HCT116 (cell line): ENCODE data around the gene POPDC2. TPM values are rescaled to one million over a fixed set of nuclear protein-coding genes. Genes with fewer than 3 reads are reported as not detected.

ENCODE experiments used
- ATAC-seq: fragments of 200-7000 bp; cut with Tn5 transposase; 2 replicates; pipeline ENCODE4 v1.9.1; 2020; ENCODE audit warnings: mild to moderate bottlenecking, moderate library complexity
- BruUV-seq: library from RNA; stranded (reverse); fragments of 400-500 nt; replicated peaks from 2 replicates; lab custom pipeline; 2021; lab: Mats Ljungman, UMichigan
- CTCF ChIA-PET: fragments of 300-600 bp; sonication (Branson Sonifier 250); formaldehyde crosslinking; loops from one replicate; lab custom pipeline; 2021; ENCODE audit warnings: antibody characterized with exemption; lab: Charles Lee
- POLR2A ChIA-PET: fragments of 300-600, 350-600 bp; sonication (Branson Sonifier 250); formaldehyde crosslinking; loops from one replicate; lab custom pipeline; 2021; ENCODE audit warnings: antibody characterized with exemption; lab: Charles Lee
- RAD21 ChIA-PET, 2 experiments: fragments of 300-600 bp; sonication (Branson Sonifier 250); formaldehyde crosslinking; loops; one replicate each; lab custom pipeline; 2023; ENCODE audit warnings: low total read pairs in 2 of 2; ENCODE audit not compliant: uncharacterized antibody in 2 of 2, unreplicated experiment in 2 of 2, low non-redundant PET in 1 of 2; lab: Charles Lee
- DNase-seq: peaks from one replicate; pipeline ENCODE4 v3.0.0-alpha.2; 2010; ENCODE audit warnings: low read depth, low spot score
- H2AFZ ChIP-seq: fragments of 200-600 bp; shearing (Covaris generic), sonication (generic); 2 replicates; pipeline ENCODE4 v1.6.1; 2017; ENCODE audit warnings: low read depth, mixed run types, mixed read lengths, antibody characterized with exemption, low read length; ENCODE audit not compliant: poor library complexity, severe bottlenecking
- H3K27ac ChIP-seq: 2 replicates; pipeline ENCODE4 v1.5.1; 2012; ENCODE audit warnings: low read depth, low read length
- H3K27me3 ChIP-seq: fragments of 200-600 bp; sonication (generic); 2 replicates; pipeline ENCODE4 v1.6.1; 2016; ENCODE audit warnings: mixed run types, low read length, mixed read lengths; ENCODE audit not compliant: insufficient read depth
- H3K36me3 ChIP-seq, 2 experiments: fragments of 200-500 bp in 1 of 2; fragments of 200-600 bp in 1 of 2; sonication (Bioruptor generic) in 1 of 2; sonication (generic) in 1 of 2; 2 replicates each; pipeline versions ENCODE4 v1.5.1 to v1.6.1; 2014 to 2016; ENCODE audit warnings: low read length in 2 of 2, inconsistent platforms in 1 of 2, mixed read lengths in 1 of 2, mixed run types in 1 of 2; ENCODE audit not compliant: insufficient read depth in 2 of 2, control insufficient read depth in 1 of 2
- H3K4me1 ChIP-seq, 2 experiments: fragments of 200-600 bp in 1 of 2; sonication (generic) in 1 of 2; 2 replicates each; pipeline versions ENCODE4 v1.5.1 to v1.6.1; 2012 to 2017; ENCODE audit warnings: low read length in 2 of 2, inconsistent platforms in 1 of 2, mild to moderate bottlenecking in 1 of 2, mixed read lengths in 1 of 2, mixed run types in 1 of 2, moderate library complexity in 1 of 2; ENCODE audit not compliant: insufficient read depth in 2 of 2, control insufficient read depth in 1 of 2
- H3K4me2 ChIP-seq: fragments of 200-600 bp; sonication (generic); 2 replicates; pipeline ENCODE4 v1.6.1; 2017; ENCODE audit warnings: mixed run types, low read length, mixed read lengths
- H3K4me3 ChIP-seq, 2 experiments: fragments of 200-600 bp in 1 of 2; sonication (generic) in 1 of 2; replicated peaks in 1 of 2; 2 replicates each; pipeline ENCODE4 v1.5.1; 2011 to 2016; ENCODE audit warnings: low read length in 2 of 2, control low read depth in 1 of 2, low read depth in 1 of 2, mild to moderate bottlenecking in 1 of 2, mixed read lengths in 1 of 2, mixed run types in 1 of 2
- H3K79me2 ChIP-seq: fragments of 200-600 bp; sonication (generic); 2 replicates; pipeline ENCODE4 v1.6.1; 2017; ENCODE audit warnings: mild to moderate bottlenecking, mixed run types, low read length, moderate library complexity, mixed read lengths; ENCODE audit not compliant: insufficient read depth
- H3K9ac ChIP-seq: fragments of 200-600 bp; sonication (generic); 2 replicates; pipeline ENCODE4 v1.6.1; 2016; ENCODE audit warnings: low read length, mixed read lengths
- H3K9me2 ChIP-seq: fragments of 200-600 bp; sonication (generic), shearing (Covaris generic); 2 replicates; pipeline ENCODE4 v1.6.1; 2017; ENCODE audit warnings: mixed run types, mild to moderate bottlenecking, moderate library complexity; ENCODE audit not compliant: insufficient read depth
- H3K9me3 ChIP-seq, 2 experiments: fragments of 200-500 bp in 1 of 2; fragments of 200-600 bp in 1 of 2; sonication (Bioruptor generic) in 1 of 2; sonication (generic) in 1 of 2; 2 replicates each; pipeline ENCODE4 v1.6.1; 2014 to 2017; ENCODE audit warnings: low read length in 2 of 2, mixed read lengths in 2 of 2, inconsistent platforms in 1 of 2, low read depth in 1 of 2, mild to moderate bottlenecking in 1 of 2, mixed run types in 1 of 2, moderate library complexity in 1 of 2; ENCODE audit not compliant: control insufficient read depth in 1 of 2, insufficient read depth in 1 of 2
- H4K20me1 ChIP-seq: fragments of 200-600 bp; sonication (generic), shearing (Covaris generic); 2 replicates; pipeline ENCODE4 v1.6.1; 2017; ENCODE audit warnings: mixed run types, mild to moderate bottlenecking, moderate library complexity; ENCODE audit not compliant: insufficient read depth
- CBX3 ChIP-seq: IDR thresholded peaks from 2 replicates; pipeline ENCODE4 v1.6.1; 2012; ENCODE audit warnings: low read depth
- EGR1 ChIP-seq: IDR thresholded peaks from 2 replicates; pipeline ENCODE4 v1.6.1; 2012; ENCODE audit warnings: low read depth
- ELF1 ChIP-seq: IDR thresholded peaks from 2 replicates; pipeline ENCODE4 v1.6.1; 2012; ENCODE audit warnings: low read depth, borderline replicate concordance
- EZH2phosphoT487 ChIP-seq: fragments of 200-600 bp; IDR thresholded peaks from 2 replicates; pipeline ENCODE4 v1.6.1; 2018; ENCODE audit warnings: antibody characterized with exemption, borderline replicate concordance
- MAX ChIP-seq: IDR thresholded peaks from 2 replicates; pipeline ENCODE4 v1.6.1; 2012
- POLR2A ChIP-seq: IDR thresholded peaks from 2 replicates; pipeline ENCODE4 v1.7.0; 2011; ENCODE audit warnings: borderline replicate concordance; ENCODE audit not compliant: insufficient read depth, insufficient read length; ENCODE audit errors: extremely low read depth
- RAD21 ChIP-seq: IDR thresholded peaks from 2 replicates; pipeline ENCODE4 v1.6.1; 2012; ENCODE audit warnings: low read depth, mild to moderate bottlenecking
- REST ChIP-seq: IDR thresholded peaks from 2 replicates; pipeline ENCODE4 v1.6.1; 2012; ENCODE audit warnings: low read depth
- SIN3A ChIP-seq: IDR thresholded peaks from 2 replicates; pipeline ENCODE4 v1.6.1; 2012; ENCODE audit warnings: low read depth
- SP1 ChIP-seq: IDR thresholded peaks from 2 replicates; pipeline ENCODE4 v1.6.1; 2012; ENCODE audit warnings: low read depth
- SRF ChIP-seq: IDR thresholded peaks from 2 replicates; pipeline ENCODE4 v1.6.1; 2012; ENCODE audit warnings: low read depth
- TCF7L2 ChIP-seq: IDR thresholded peaks from 2 replicates; pipeline ENCODE4 v1.7.0; 2011; ENCODE audit warnings: borderline replicate concordance, inconsistent platforms; ENCODE audit not compliant: insufficient read depth, insufficient read length; ENCODE audit errors: extremely low read depth
- ZFX ChIP-seq: fragments of 450-650 bp; IDR thresholded peaks from 2 replicates; pipeline ENCODE4 v1.6.1; 2017
- ZNF274 ChIP-seq: fragments of 200-500 bp; sonication (Bioruptor generic); IDR thresholded peaks from 2 replicates; pipeline ENCODE4 v1.6.1; 2014; ENCODE audit warnings: mild to moderate bottlenecking, low read depth, low read length, inconsistent platforms
- intact Hi-C: fragments of 100-400 bp; cut with micrococcal nuclease; formaldehyde crosslinking; loops from 2 replicates; pipeline ENCODE4 v1.10.0; 2022
- total RNA-seq: library from RNA; stranded (reverse); gene quantifications from one replicate; pipeline ENCODE4 v1.2.1, GENCODE V29; 2021; ENCODE audit not compliant: unreplicated experiment

POPDC2 gene
- total RNA-seq, 1 experiment from 2014 or later, result 1.6 TPM

- Histone ChIP-seq H3K36me3 (no peaks in the 10 kb centered on the region), H3K4me1 (peaks cover 0 to 21% of the 10 kb centered on the region in 2 experiments; a peak in 2 of 4 replicates), H2AFZ (no peak overlapping the region), H3K9ac (no peak overlapping the region), H3K9me2 (no peaks in the 10 kb centered on the region), H3K4me2 (no peak overlapping the region), H3K79me2 (no peaks in the 10 kb centered on the region), H3K27ac (no peak overlapping the region), H3K4me3 (no peak overlapping the region), H3K27me3 (no peaks in the 10 kb centered on the region), H3K9me3 (no peaks in the 10 kb centered on the region), H4K20me1 (no peaks in the 10 kb centered on the region)
- POLR2A ChIA-PET, result interaction anchor here (1.2 kb wide), 1 partner anchor 35 kb away, joined by 4 read pairs; no protein-coding TSS in a partner anchor
- no TSS peak for BruUV-seq
- RAD21 ChIA-PET, result no interaction called here
- ATAC-seq (no peak), DNase-seq (no peak)
- intact Hi-C loops, result no loop called here
- CTCF ChIA-PET, result no interaction called here
- TF ChIP-seq SIN3A (no peak), SP1 (no peak), REST (no peak), TCF7L2 (no peak), ZNF274 (no peak), RAD21 (no peak), ZFX (no peak), ELF1 (no peak), SRF (no peak), EZH2phosphoT487 (no peak), EGR1 (no peak), MAX (no peak), CBX3 (no peak), POLR2A (no peak)
- TF ChIP-seq, all 23 proteins: peak for 0
Observed at GRCh38 chr3:119635719-119636118, 24.7 kb downstream of the POPDC2 start.
